Measurements from ENCODE around the gene C1QTNF2. TPM values are rescaled to one million over a fixed set of nuclear protein-coding genes. Genes with fewer than 3 reads are reported as not detected.

C1QTNF2 gene
- total and polyA plus RNA-seq, 2 donors (not counting 1 experiment from before 2014, with no cell fraction given): not detected

- CTCF ChIA-PET: interaction anchor here (0.8 to 1.8 kb wide), 2 partner anchors 18 to 25 kb away, joined by 3 read pairs; no protein-coding TSS in a partner anchor
- H3K4me3 Mint-ChIP-seq: peak overlapping the region; percentile 84
Observed at GRCh38 chr5:160370713-160371034, 248 bp upstream of the C1QTNF2 start.

DNA sequence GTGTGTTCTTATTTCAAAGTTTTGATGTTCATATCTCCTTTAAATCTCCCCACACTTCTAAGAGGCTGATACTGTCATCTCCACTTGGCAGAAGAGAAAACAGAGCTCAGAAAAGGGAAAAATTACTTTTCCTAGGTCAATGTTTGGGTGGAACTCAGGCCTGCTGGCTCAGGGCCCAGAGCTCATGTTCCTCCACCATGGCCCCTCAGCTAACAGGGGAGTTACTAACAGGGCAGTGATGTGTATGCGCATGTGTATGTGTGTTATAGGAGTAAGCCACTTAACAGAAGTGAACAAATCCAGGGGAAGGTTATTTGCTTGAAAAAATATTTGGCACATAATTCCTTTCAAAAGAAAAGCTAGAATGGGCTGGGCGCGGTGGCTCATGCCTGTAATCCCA lies 2.5 kb downstream of the C1QTNF2 start:
- Histone ChIP-seq H3K4me3 (ENCODE audit: control extremely low read depth in 1 of 5, extremely low read depth in 1 of 5, insufficient read depth in 1 of 5, low read depth in 2 of 5, low read length in 4 of 5) (no peak overlapping the region), H2AFZ (ENCODE audit: insufficient read depth, low read depth, low read length, poor library complexity, severe bottlenecking) (no peak overlapping the region), H3K9ac (ENCODE audit: low read length) (no peak overlapping the region), H3K36me3 (replicated peaks in 1 of 2; ENCODE audit: control extremely low read depth in 1 of 2, control insufficient read depth in 1 of 2, extremely low read depth in 1 of 2, insufficient read depth in 2 of 2, low read length in 1 of 2) (no peaks in the 10 kb centered on the region), H3K27ac (ENCODE audit: low read length in 2 of 2) (no peak overlapping the region), H3K27me3 (replicated peaks in 1 of 4; ENCODE audit: control extremely low read depth in 1 of 4, control insufficient read depth in 3 of 4, insufficient read depth in 4 of 4, low read length in 3 of 4) (peaks cover 0 to 43% (median 27%) of the 10 kb centered on the region in 4 experiments), H3K9me3 (ENCODE audit: control extremely low read depth in 1 of 3, control insufficient read depth in 2 of 3, insufficient read depth in 1 of 3, low read length in 2 of 3) (no peaks in the 10 kb centered on the region), H4K20me1 (ENCODE audit: control insufficient read depth, insufficient read depth, low read length, poor library complexity, severe bottlenecking) (no peaks in the 10 kb centered on the region), H3K4me2 (replicated peaks; ENCODE audit: low read depth, low read length, poor library complexity, severe bottlenecking) (no peak overlapping the region), H3K4me1 (ENCODE audit: control insufficient read depth in 2 of 2, insufficient read depth in 2 of 2, low read length in 2 of 2) (peaks cover 11 to 15% of the 10 kb centered on the region in 2 donors), H3K79me2 (ENCODE audit: control insufficient read depth, insufficient read depth, low read length) (no peaks in the 10 kb centered on the region)
- H3K27me3 Mint-ChIP-seq: peaks cover 46% of the 10 kb centered on the region
- CTCF ChIA-PET: no interaction called here
- POLR2A ChIA-PET: no interaction called here
- 100% methylated on average over 2 of the region's 3 CpGs for WGBS (ENCODE audit: insufficient coverage)
- H3K4me1 Mint-ChIP-seq: peaks cover 14% of the 10 kb centered on the region
- TF ChIP-seq EZH2 (IDR thresholded peaks at IDR 0.05; ENCODE audit: borderline replicate concordance, insufficient read depth, low read depth, low read length, poor library complexity, severe bottlenecking): no peak
- TF ChIP-seq, protein P1, sequence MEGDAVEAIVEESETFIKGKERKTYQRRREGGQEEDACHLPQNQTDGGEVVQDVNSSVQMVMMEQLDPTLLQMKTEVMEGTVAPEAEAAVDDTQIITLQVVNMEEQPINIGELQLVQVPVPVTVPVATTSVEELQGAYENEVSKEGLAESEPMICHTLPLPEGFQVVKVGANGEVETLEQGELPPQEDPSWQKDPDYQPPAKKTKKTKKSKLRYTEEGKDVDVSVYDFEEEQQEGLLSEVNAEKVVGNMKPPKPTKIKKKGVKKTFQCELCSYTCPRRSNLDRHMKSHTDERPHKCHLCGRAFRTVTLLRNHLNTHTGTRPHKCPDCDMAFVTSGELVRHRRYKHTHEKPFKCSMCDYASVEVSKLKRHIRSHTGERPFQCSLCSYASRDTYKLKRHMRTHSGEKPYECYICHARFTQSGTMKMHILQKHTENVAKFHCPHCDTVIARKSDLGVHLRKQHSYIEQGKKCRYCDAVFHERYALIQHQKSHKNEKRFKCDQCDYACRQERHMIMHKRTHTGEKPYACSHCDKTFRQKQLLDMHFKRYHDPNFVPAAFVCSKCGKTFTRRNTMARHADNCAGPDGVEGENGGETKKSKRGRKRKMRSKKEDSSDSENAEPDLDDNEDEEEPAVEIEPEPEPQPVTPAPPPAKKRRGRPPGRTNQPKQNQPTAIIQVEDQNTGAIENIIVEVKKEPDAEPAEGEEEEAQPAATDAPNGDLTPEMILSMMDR (IDR thresholded peaks at IDR 0.05): no peak
- DNase-seq (no peak), ATAC-seq (ENCODE audit: low read depth) (no peak)
- no peaks in the 10 kb centered on the region for H3K9me3 Mint-ChIP-seq (ENCODE audit: insufficient read depth)
- H3K4me3 Mint-ChIP-seq: no peak overlapping the region
- H3K27ac Mint-ChIP-seq: no peak overlapping the region
- intact Hi-C loops (cut with micrococcal nuclease): no loop called here

More at GRCh38 chr5:160370713-160371034, 248 bp upstream of the C1QTNF2 start:
- DNase-seq (no peak), ATAC-seq (ENCODE audit: low read depth) (no peak)
- intact Hi-C loops (cut with micrococcal nuclease): no loop called here
- no peaks in the 10 kb centered on the region for H3K36me3 ChIP-seq (replicated peaks in 1 of 2; ENCODE audit: control extremely low read depth in 1 of 2, control insufficient read depth in 1 of 2, extremely low read depth in 1 of 2, insufficient read depth in 2 of 2, low read length in 1 of 2)
- H3K4me3 ChIP-seq (ENCODE audit: control extremely low read depth in 1 of 5, extremely low read depth in 1 of 5, insufficient read depth in 1 of 5, low read depth in 2 of 5, low read length in 4 of 5): peak overlapping the region in 3 of 5 experiments; percentile 39 to 71 (median 49)
- peaks cover 0 to 49% (median 31%) of the 10 kb centered on the region in 4 experiments for H3K27me3 ChIP-seq (replicated peaks in 1 of 4; ENCODE audit: control extremely low read depth in 1 of 4, control insufficient read depth in 3 of 4, insufficient read depth in 4 of 4, low read length in 3 of 4)
- H3K4me1 ChIP-seq (ENCODE audit: control insufficient read depth in 2 of 2, insufficient read depth in 2 of 2, low read length in 2 of 2): peaks cover 11 to 15% of the 10 kb centered on the region in 2 donors
- peak overlapping the region; percentile 69 for H3K9ac ChIP-seq (ENCODE audit: low read length)
- no peaks in the 10 kb centered on the region for H3K9me3 ChIP-seq (ENCODE audit: control extremely low read depth in 1 of 3, control insufficient read depth in 2 of 3, insufficient read depth in 1 of 3, low read length in 2 of 3)
- Mint-ChIP-seq H3K27me3 (peaks cover 61% of the 10 kb centered on the region), H3K4me1 (peaks cover 14% of the 10 kb centered on the region), H3K9me3 (ENCODE audit: insufficient read depth) (no peaks in the 10 kb centered on the region), H3K27ac (no peak overlapping the region)
- peak overlapping the region; percentile 83 for H3K4me2 ChIP-seq (replicated peaks; ENCODE audit: low read depth, low read length, poor library complexity, severe bottlenecking)
- TF ChIP-seq EZH2 (IDR thresholded peaks at IDR 0.05; ENCODE audit: borderline replicate concordance, insufficient read depth, low read depth, low read length, poor library complexity, severe bottlenecking): no peak
- POLR2A ChIA-PET: no interaction called here
- H3K27ac ChIP-seq (ENCODE audit: low read length in 2 of 2): no peak overlapping the region
- no peaks in the 10 kb centered on the region for H4K20me1 ChIP-seq (ENCODE audit: control insufficient read depth, insufficient read depth, low read length, poor library complexity, severe bottlenecking)
- peak overlapping the region; percentile 66 for H2AFZ ChIP-seq (ENCODE audit: insufficient read depth, low read depth, low read length, poor library complexity, severe bottlenecking)
- no peaks in the 10 kb centered on the region for H3K79me2 ChIP-seq (ENCODE audit: control insufficient read depth, insufficient read depth, low read length)
- WGBS (ENCODE audit: insufficient coverage): 71% methylated on average over 12 of the region's 12 CpGs

Data from B cell (primary cell).